Smooth muscle cell (in vitro differentiated cells): ENCODE measurements around the gene OLAH. TPM values are rescaled to one million over a fixed set of nuclear protein-coding genes. Genes with fewer than 3 reads are reported as not detected.

ENCODE experiments used
- DNase-seq: peaks from one replicate; lab custom pipeline; 2025; ENCODE audit not compliant: unreplicated experiment; lab: John Stamatoyannopoulos, UW
- H2AFZ ChIP-seq: fragments of 200-600 bp; sonication (generic); 2 replicates; pipeline ENCODE4 v1.6.0; 2016; ENCODE audit warnings: antibody characterized with exemption, low read depth, mild to moderate bottlenecking
- H3F3A ChIP-seq: fragments of 200-600 bp; sonication (generic); 2 replicates; pipeline ENCODE4 v1.6.0; 2017; ENCODE audit warnings: antibody characterized with exemption, low read depth
- H3K27ac ChIP-seq: fragments of 200-600 bp; sonication (generic); 2 replicates; pipeline ENCODE4 v1.5.1; 2016; ENCODE audit warnings: low read depth, mild to moderate bottlenecking
- H3K27me3 ChIP-seq: fragments of 200-600 bp; sonication (generic); 2 replicates; pipeline ENCODE4 v1.6.1; 2016; ENCODE audit warnings: low read depth, mild to moderate bottlenecking
- H3K36me3 ChIP-seq: fragments of 200-600 bp; sonication (generic); 2 replicates; pipeline ENCODE4 v1.5.1; 2016; ENCODE audit warnings: low read depth
- H3K4me1 ChIP-seq: fragments of 200-600 bp; sonication (generic); 2 replicates; pipeline ENCODE4 v1.5.1; 2016; ENCODE audit warnings: low read depth
- H3K4me2 ChIP-seq: fragments of 200-600 bp; sonication (generic); 2 replicates; pipeline ENCODE4 v1.6.0; 2016; ENCODE audit warnings: mild to moderate bottlenecking
- H3K4me3 ChIP-seq: fragments of 200-600 bp; sonication (generic); 2 replicates; pipeline ENCODE4 v1.5.1; 2016; ENCODE audit warnings: mild to moderate bottlenecking
- H3K79me2 ChIP-seq: fragments of 200-600 bp; sonication (generic); 2 replicates; pipeline ENCODE4 v1.6.0; 2016; ENCODE audit warnings: low read depth, mild to moderate bottlenecking
- H3K9ac ChIP-seq: fragments of 200-600 bp; sonication (generic); 2 replicates; pipeline ENCODE4 v1.6.0; 2016; ENCODE audit warnings: low read depth
- H3K9me3 ChIP-seq: fragments of 200-600 bp; sonication (generic); replicated peaks from 2 replicates; pipeline ENCODE4 v1.5.1; 2016; ENCODE audit warnings: low read depth
- H4K20me1 ChIP-seq: fragments of 200-600 bp; sonication (generic); 2 replicates; pipeline ENCODE4 v1.6.0; 2016; ENCODE audit warnings: low read depth
- WGBS: methylation state at CpG from one replicate; pipeline ENCODE4 v1.1.7; 2016; ENCODE audit warnings: low lambda C conversion rate; 5-methylcytosine and 5-hydroxymethylcytosine counted together
- polyA plus RNA-seq: library from polyadenylated mRNA; unstranded; fragments of >200 nt; fragmentation: Nextera tagmentation; extraction: Ambion mirVana; gene quantifications from 2 replicates; pipeline ENCODE4 v1.2.1, GENCODE V29; 2016
- total RNA-seq: library from RNA; depleted of rRNA; stranded (reverse); fragments of >200 nt; gene quantifications from 2 replicates; pipeline ENCODE4 v1.2.3, GENCODE V29; 2014
- TF ChIP-seq, protein P1 (sequence below): fragments of 200-600 bp; sonication (generic); IDR thresholded peaks from 2 replicates; pipeline ENCODE4 v1.5.1; 2017; ENCODE audit warnings: borderline replicate concordance, mild to moderate bottlenecking, antibody characterized with exemption; ENCODE audit not compliant: insufficient read depth, poor library complexity, severe bottlenecking

Gene OLAH
- total and polyA plus RNA-seq, 2 experiments from 2014 or later: not detected

GRCh38 chr10:15037691-15038090, 6.1 kb upstream of the OLAH start:
- no peaks in the 10 kb centered on the region for H3K9me3 ChIP-seq
- H3K9ac ChIP-seq: no peak overlapping the region
- WGBS: 85% methylated on average over 4 of the region's 4 CpGs
- H3K79me2 ChIP-seq: no peaks in the 10 kb centered on the region
- no peaks in the 10 kb centered on the region for H4K20me1 ChIP-seq
- TF ChIP-seq, protein P1, sequence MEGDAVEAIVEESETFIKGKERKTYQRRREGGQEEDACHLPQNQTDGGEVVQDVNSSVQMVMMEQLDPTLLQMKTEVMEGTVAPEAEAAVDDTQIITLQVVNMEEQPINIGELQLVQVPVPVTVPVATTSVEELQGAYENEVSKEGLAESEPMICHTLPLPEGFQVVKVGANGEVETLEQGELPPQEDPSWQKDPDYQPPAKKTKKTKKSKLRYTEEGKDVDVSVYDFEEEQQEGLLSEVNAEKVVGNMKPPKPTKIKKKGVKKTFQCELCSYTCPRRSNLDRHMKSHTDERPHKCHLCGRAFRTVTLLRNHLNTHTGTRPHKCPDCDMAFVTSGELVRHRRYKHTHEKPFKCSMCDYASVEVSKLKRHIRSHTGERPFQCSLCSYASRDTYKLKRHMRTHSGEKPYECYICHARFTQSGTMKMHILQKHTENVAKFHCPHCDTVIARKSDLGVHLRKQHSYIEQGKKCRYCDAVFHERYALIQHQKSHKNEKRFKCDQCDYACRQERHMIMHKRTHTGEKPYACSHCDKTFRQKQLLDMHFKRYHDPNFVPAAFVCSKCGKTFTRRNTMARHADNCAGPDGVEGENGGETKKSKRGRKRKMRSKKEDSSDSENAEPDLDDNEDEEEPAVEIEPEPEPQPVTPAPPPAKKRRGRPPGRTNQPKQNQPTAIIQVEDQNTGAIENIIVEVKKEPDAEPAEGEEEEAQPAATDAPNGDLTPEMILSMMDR: no peak
- no peak overlapping the region for H3K4me2 ChIP-seq
- no peaks in the 10 kb centered on the region for H3F3A ChIP-seq
- H3K36me3 ChIP-seq: no peaks in the 10 kb centered on the region
- H2AFZ ChIP-seq: no peak overlapping the region
- H3K27ac ChIP-seq: no peak overlapping the region
- no peak overlapping the region for H3K4me3 ChIP-seq
- DNase-seq: no peak
- no peaks in the 10 kb centered on the region for H3K4me1 ChIP-seq
- H3K27me3 ChIP-seq: no peaks in the 10 kb centered on the region

- H3K27me3 ChIP-seq: no peaks in the 10 kb centered on the region
- H4K20me1 ChIP-seq: no peaks in the 10 kb centered on the region
- H2AFZ ChIP-seq: no peak overlapping the region
- no peaks in the 10 kb centered on the region for H3F3A ChIP-seq
- no peaks in the 10 kb centered on the region for H3K36me3 ChIP-seq
- no peaks in the 10 kb centered on the region for H3K9me3 ChIP-seq
- 91% methylated on average over 10 of the region's 10 CpGs for WGBS
- no peak overlapping the region for H3K4me3 ChIP-seq
- no peaks in the 10 kb centered on the region for H3K79me2 ChIP-seq
- TF ChIP-seq, protein P1: no peak
- H3K4me1 ChIP-seq: no peaks in the 10 kb centered on the region
- no peak for DNase-seq
- no peak overlapping the region for H3K27ac ChIP-seq
- no peak overlapping the region for H3K9ac ChIP-seq
- no peak overlapping the region for H3K4me2 ChIP-seq
Measured at GRCh38 chr10:15038416-15038815, 5.3 kb upstream of the OLAH start.

GRCh38 chr10:15045380-15045779, 1.6 kb downstream of the OLAH start:
- no peak for DNase-seq
- Histone ChIP-seq H2AFZ (no peak overlapping the region), H3K36me3 (no peaks in the 10 kb centered on the region), H4K20me1 (no peaks in the 10 kb centered on the region), H3K9me3 (no peaks in the 10 kb centered on the region), H3K27ac (no peak overlapping the region), H3K4me3 (no peak overlapping the region), H3K79me2 (no peaks in the 10 kb centered on the region), H3K27me3 (no peaks in the 10 kb centered on the region), H3K4me2 (no peak overlapping the region), H3K4me1 (no peaks in the 10 kb centered on the region), H3F3A (no peaks in the 10 kb centered on the region), H3K9ac (no peak overlapping the region)
- TF ChIP-seq, protein P1: no peak
- WGBS: 79% methylated on average over 1 of the region's 1 CpG

- TF ChIP-seq, protein P1: no peak
- H3K4me3 ChIP-seq: no peak overlapping the region
- H3K27me3 ChIP-seq: no peaks in the 10 kb centered on the region
- H3K36me3 ChIP-seq: no peaks in the 10 kb centered on the region
- H3K79me2 ChIP-seq: no peaks in the 10 kb centered on the region
- no peaks in the 10 kb centered on the region for H3K9me3 ChIP-seq
- H3K4me2 ChIP-seq: no peak overlapping the region
- no peak overlapping the region for H3K9ac ChIP-seq
- 77% methylated on average over 5 of the region's 5 CpGs for WGBS
- H4K20me1 ChIP-seq: no peaks in the 10 kb centered on the region
- H3K4me1 ChIP-seq: no peaks in the 10 kb centered on the region
- no peaks in the 10 kb centered on the region for H3F3A ChIP-seq
- H3K27ac ChIP-seq: no peak overlapping the region
- no peak overlapping the region for H2AFZ ChIP-seq
- DNase-seq: no peak
Measured at GRCh38 chr10:15046626-15047025, 2.9 kb downstream of the OLAH start.
